Putamen (tissue), 1 donor: ENCODE data around the gene FAM236B.
"Not testable (repeated sequence)": the region's sequence is repeated elsewhere in the genome, so short reads cannot be mapped to it uniquely, and the experiment has no call there.

Experiments
- DNase-seq: peaks from one replicate; pipeline ENCODE4 v3.0.0-alpha.2; 2016; ENCODE audit warnings: low spot score

The FAM236B gene

DNA sequence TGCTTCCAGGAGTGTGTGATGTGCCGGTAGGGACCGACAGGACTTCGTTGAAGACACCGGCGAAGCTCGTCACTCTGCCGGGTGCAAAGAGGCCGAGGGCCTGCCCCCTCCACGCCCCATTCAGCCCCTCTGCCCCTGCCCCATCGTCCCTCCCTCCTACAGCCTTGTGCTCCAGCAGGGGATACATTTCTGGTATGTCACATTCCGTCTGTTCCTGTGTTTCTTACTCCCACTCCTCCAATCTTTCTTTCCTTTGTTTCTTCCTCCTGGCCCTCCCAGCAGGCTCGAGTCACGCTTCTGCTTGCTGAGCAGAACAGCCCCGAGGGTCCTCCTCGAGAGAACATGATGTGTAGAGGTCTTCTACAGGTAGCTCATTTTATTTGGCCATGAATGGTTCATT, at the start of gene FAM236B:
TSS of gene FAM236B (minus strand) at position 101 of the 400 bp plus-strand sequence. CDS start at position 1, 100 bp downstream.
- not testable (repeated sequence) for DNase-seq

GRCh38 chrX:72830701-72831100, 48.2 kb upstream of the FAM236B start:
- not testable (repeated sequence) for DNase-seq

DNA sequence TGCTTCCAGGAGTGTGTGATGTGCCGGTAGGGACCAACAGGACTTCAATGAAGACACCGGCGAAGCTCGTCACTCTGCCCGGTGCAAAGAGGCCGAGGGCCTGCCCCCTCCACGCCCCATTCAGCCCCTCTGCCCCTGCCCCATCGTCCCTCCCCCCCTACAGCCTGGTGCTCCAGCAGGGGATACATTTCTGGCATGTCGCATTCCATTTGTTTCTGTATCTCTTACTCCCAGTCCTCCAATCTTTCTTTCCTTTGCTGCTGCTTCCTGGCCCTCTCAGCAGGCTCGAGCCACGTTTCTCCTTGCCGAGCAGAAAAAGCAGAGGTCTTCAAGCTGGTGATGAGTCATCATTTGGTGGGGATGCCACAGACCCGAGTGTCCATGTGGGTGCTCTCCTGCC, 25.6 kb upstream of the FAM236B start, which contains the start of gene FAM236D:
TSS of gene FAM236D (minus strand) at position 101 of the 400 bp plus-strand sequence. CDS start at position 1, 100 bp downstream.
- DNase-seq, result not testable (repeated sequence)

DNA sequence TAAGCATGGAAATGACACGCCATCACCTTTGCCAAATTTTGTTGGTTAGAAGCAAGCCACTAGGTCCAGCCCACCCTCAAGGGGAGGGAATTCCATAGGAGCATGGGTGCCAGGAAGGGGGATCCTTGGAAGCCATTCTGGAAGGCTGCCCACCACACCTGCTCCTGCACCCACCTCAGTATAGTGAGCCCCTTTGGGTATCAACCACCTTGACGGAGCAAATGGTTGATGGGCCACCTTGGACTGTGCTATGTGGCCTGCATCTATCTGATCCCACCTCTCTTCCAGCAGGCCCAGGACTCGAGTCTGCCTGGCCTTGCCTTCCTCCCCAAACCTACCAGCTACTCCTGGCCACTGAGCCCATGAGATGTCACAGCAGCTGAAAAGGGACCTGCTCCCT, 7.9 kb upstream of the FAM236B start:
- not testable (repeated sequence) for DNase-seq

- DNase-seq, result not testable (repeated sequence)
Measured at GRCh38 chrX:72788142-72788541, 5.7 kb upstream of the FAM236B start.

DNA sequence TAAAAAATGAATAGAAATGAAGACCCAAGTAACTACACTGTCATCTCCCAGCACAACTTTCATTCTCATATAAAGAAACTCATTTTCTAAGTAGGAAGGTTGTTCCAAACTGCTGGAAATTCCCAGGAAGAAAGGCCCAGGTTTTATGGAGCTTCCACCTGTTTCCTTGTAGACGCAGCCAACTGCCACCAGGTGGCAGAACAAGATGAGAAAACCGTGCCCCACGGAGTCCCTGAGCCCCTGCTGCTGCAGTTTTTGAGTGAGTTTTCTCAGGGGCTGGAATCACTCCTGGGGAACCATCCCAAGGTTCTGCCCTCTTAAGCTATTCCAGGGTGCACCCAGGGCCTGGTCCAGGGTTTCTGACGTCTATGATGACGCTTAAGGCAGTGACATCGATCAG, 1.5 kb upstream of the FAM236B start:
- not testable (repeated sequence) for DNase-seq

DNA sequence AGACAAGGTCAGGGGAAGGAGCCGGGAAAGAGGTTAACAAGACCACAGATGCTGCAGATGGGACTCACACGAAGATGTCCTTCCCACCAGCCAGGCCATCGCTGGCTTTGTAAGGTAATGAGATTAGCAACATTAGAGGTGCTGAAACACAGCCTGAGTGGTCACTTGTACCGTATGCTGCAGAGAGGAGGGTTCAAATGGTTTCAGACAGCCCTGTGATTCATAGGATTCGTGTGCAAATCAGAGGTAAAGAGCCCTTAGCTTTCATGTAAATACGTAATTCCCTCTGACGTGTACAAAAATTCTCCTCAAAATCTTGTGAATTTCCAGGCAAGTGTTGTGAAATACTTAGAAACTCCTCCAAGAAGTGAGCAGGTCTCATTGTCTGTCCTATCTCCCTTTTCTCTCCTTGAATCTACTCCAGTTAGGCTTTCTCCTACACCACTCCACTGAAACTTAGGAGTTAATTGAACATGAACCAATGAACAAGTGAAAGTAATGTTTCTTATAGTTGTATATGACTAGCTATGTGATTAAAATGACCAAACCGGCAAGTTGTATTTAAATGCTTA, 991 bp upstream of the FAM236B start:
- DNase-seq, result not testable (repeated sequence)

DNA sequence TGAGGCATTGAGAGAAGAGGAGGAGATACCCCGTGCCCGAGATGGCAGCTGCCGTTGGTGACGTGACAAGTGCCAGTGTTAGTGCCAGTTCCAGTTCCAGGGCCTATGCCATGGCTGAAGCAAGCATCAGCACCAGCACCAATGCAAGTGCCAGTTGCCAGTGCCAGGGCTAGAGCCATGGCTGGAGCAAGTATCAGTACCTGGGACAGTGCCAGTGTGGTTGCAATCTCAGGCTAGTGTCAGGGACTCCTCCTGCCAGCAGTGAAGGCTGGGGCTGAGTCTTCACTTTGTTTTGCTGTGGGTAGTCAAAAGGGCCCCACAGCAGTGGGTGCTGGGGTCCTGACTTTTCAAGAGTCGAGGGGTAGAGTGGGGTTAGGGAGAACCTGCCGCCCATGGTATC, 4.3 kb downstream of the FAM236B start:
- not testable (repeated sequence) for DNase-seq

GRCh38 chrX:72777467-72777790, 5.0 kb downstream of the FAM236B start:
- DNase-seq, result not testable (repeated sequence)

DNA sequence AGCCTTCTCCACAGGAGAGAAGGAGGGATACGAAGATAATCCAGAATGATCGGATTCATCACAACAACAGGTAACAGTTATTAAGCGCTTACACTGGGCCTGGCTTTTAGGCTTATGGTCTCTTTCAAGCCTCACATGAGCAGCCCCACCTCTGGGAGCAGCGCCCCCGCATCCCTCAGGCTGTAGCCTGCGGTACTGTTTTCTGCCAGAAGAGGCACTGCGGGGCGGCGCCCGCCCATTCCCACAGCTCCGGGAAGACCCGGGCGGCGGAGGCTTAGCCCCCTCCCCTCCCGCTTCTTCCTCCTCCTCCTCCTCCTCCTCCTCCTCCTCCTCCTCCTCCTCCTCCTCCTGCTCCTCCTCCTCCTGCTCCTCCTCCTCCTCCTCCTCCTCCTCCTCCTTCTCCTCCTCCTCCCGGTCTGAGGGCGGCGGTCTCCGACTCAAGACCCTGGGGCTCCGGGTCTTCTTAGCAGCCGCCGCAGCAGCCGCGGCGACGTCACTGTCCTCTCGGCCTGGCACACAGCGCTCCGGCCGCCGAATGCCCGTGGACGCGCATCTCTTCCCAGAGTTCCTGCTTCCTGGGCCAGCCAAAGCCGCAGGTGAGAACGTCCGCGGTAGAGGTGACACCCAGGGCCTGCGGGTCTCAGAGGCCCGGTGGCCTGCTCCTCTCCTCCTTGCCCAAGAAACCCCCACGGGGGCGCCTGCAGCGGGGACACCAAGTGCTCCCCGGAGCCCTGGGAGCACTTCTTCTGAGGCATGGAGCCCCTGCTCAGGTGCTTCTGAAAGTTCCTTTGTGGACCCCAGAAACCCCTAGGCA, 5.6 kb downstream of the FAM236B start, which contains the start of gene DMRTC1B:
TSS of gene DMRTC1B (plus strand) at position 238 of the 814 bp plus-strand sequence. CDS start 68,246 bp downstream, outside the sequence.
- not testable (repeated sequence) for DNase-seq

DNA sequence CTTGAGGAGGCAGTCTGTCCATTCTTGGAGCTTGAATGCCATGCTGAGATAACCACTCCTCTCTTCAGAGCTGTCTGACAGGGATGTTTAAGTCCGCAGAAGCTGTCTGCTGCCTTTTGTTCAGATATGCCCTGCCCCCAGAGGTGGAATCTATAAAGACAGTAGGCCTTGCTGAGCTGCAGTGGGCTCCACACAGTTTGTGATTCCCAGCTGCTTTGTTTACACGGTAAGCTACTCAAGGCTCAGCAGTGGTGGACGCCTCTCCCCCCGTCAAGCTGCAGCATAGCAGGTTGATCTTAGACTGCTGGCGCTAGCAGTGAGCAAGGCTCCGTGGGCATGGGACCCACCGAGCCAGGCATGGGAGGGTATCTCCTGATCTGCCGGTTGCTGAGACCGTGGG, 22.0 kb downstream of the FAM236B start:
- not testable (repeated sequence) for DNase-seq

DNA sequence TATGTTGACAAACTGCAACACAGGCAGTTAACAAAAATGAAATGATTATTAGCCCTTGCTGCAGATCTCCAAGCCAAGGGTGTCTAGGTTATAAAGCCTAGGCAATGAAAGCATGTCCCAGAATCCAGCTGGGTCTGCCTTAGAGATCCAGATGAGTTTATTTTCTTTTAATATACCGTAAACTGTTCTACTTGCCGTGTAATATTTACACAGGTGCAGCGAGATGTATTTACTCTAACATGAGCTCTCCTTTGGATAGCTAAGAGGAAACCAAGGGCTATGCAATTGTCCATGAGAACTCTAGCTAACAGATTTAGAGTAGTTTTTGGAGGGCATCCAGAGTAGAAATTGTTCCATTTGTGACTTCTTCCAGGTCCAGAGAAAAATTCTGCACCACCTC, 33.9 kb downstream of the FAM236B start:
- not testable (repeated sequence) for DNase-seq

DNA sequence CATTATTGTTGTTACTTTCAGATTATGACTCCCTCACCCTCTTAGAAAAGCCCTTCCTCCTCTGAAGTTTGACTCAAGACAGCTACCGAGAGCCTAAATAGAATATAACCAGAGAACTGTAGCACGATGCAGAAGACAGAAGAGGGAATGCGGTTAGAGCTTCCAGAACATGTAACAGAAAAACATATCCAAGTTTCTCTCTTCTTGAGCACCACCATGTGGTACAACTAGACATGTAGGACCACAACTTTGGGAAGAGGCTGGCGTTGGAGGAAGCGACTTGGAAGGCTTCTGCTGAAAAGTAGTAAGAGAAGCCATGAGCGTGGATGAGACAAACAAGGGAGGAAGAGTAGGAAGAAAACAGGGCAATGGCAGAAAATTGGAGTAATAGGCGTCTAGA, 36.9 kb downstream of the FAM236B start:
- DNase-seq, result not testable (repeated sequence)

DNA sequence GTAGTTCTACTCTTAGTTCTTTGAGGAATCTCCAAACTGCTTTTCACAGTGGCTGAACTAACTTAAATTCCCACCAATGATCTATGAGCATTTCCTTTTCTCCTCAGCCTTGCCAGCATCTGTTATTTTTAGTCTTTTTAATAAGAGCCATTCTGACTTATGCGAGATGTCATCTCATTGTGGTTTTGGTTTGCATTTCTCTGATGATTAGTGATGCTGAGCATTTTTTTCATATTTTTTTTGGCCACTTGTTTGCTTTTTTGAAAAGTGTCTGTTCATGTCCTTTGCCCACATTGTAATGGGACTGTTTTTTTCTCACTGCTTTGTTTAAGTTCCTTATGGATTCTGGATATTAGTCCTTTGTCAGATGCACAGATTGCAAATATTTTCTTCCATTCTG, 46.9 kb downstream of the FAM236B start:
- no peak for DNase-seq

DNA sequence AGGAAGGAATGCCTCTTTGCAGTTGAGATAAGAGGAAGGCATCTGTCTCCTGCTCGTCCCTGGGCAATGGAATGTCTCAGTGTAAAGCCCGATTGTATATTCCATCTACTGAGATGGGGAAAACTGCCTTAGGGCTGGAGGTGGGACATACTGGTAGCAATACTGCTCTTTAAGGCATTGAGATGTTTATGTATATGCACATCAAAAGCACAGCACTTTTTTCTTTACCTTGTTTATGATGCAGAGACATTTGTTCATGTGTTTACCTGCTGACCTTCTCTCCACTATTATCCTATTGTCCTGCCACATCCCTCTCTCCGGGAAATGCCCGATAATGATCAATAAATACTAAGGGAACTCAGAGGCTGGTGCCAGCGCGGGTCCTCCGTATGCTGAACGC, 48.8 kb downstream of the FAM236B start:
- not testable (repeated sequence) for DNase-seq
